Measurements from ENCODE around the gene SPDYE5.
"Not testable (repeated sequence)": the region's sequence is repeated elsewhere in the genome, so short reads cannot be mapped to it uniquely, and the experiment has no call there.

SPDYE5 gene, protein sequence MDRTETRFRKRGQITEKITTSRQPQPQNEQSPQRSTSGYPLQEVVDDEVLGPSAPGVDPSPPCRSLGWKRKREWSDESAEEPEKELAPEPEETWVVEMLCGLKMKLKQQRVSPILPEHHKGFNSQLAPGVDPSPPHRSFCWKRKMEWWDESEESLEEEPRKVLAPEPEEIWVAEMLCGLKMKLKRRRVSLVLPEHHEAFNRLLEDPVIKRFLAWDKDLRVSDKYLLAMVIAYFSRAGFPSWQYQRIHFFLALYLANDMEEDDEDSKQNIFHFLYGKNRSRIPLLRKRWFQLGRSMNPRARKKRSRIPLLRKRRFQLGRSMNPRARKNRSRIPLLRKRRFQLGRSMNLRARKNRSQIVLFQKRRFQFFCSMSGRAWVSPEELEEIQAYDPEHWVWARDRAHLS

GRCh38 chr7:75492020-75492419, at the start of gene SPDYE5:
Gene SPDYE5 (plus strand): TSS chr7:75492320. CDS start chr7:75494048, 1,728 bp downstream.
- not testable (repeated sequence) for DNase-seq

DNA sequence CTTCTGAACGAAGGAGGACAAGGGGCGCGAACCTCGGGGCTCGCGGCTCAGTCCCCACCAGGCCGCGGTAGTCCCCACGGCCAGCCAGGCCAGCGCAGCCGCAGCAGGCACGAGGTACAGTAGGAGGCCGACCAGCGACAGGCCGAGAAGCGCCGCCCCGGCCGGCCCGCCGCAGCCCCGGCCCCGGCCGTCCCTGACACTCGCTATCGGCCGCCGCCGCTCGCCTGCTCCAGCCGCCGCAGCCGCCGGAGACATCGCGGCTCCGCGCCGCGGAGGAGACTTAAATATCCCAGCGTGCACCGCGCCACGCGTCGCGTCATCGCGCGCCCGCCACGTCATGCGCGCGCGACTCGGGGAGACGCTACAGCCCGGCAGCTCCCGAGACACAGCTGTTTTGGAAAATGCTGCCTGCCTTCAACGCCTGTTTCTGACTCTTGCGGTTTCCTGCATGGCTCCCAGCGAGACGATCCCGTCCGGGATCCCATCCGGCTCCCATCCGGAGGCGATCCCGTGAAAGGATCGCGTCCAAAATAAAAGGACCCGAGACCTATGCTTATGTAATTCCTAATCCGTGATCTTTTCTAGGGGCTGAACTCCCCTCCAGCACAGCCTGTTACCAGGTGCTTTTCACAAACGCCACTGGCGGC, 49.5 kb upstream of the SPDYE5 start:
- not testable (repeated sequence) for DNase-seq

DNA sequence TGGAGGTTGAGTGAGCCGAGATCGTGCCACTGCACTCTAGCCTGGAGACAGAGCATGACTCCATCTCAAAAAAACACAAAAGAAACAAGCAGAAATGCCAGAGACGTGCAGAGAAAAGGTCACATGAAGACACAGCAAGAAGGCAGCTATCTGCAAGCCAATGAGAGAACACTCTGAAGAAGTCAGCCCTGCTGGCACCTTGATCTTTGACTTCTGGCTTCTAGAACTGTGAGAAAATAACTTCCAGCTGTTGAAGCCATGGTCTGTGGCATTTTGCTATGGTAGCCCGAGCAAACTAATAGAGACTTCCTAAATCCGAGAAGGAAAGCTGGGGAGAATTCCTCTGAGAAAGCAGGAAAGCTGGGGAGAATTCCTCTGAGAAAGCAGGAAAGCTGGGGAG, 42.2 kb upstream of the SPDYE5 start:
- DNase-seq, result not testable (repeated sequence)

GRCh38 chr7:75452494-75452955, 39.6 kb upstream of the SPDYE5 start:
- DNase-seq, result not testable (repeated sequence)

- not testable (repeated sequence) for DNase-seq
Observed at GRCh38 chr7:75456403-75456802, 35.7 kb upstream of the SPDYE5 start.

- DNase-seq, result not testable (repeated sequence)
Observed at GRCh38 chr7:75458034-75458433, 34.1 kb upstream of the SPDYE5 start.

DNA sequence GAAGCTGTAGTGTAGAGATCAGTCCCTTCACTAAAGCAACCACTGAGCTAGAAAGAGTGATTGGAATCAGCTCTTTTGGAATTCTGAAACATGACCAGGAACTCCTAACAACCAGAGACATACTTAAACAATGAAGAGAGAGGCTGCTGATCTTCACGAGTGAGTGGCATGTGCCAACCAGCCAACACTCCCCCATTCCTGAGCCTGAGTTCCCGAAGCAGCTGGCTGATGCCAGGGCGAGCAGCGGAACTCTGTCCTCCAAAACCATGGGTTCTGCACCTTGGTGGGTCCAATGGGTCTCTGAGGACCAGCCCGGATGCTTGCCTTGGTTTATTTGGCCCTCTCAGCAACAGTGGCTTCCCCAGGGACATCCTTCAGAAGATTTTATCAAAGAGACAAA, 31.6 kb upstream of the SPDYE5 start:
- DNase-seq, result not testable (repeated sequence)

DNA sequence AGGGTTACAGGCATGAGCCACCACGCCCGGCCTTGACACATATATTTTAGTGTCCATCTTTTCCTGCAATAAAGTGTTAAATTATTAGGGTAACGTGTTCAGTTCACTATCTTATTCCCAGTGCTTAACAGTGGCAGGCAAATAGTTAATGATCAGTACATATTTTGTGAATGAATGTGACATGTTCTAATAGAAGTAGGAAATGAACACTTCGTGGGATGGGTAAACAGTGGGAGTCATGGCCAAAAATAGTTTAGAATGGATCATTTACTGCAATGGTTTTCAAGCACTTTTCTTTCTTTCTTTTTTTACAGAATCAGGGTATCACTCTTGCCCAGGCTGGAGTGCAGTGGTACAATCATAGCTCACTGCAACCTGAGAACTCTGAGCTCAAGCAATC, 22.0 kb upstream of the SPDYE5 start:
- not testable (repeated sequence) for DNase-seq

DNA sequence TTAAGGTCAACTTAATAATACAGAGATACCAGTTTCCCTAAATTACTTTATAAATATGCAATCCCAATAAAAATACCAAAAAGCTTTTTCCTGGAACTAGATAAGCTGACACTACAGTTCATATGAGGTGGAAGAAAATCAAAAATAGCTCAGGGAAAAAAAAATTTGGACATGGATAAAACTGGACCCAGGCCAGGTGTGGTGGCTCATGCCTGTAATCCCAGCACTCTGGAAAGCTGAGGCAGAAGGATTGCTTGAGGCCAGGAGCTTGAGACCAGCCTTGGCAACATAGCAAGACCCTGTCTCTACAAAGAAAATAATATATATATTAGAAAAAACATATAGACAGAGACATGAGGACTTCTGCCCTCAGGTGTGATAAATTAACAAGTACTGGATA, 14.7 kb upstream of the SPDYE5 start:
- DNase-seq, result not testable (repeated sequence)

GRCh38 chr7:75480313-75480712, 11.8 kb upstream of the SPDYE5 start:
- DNase-seq, result not testable (repeated sequence)

DNA sequence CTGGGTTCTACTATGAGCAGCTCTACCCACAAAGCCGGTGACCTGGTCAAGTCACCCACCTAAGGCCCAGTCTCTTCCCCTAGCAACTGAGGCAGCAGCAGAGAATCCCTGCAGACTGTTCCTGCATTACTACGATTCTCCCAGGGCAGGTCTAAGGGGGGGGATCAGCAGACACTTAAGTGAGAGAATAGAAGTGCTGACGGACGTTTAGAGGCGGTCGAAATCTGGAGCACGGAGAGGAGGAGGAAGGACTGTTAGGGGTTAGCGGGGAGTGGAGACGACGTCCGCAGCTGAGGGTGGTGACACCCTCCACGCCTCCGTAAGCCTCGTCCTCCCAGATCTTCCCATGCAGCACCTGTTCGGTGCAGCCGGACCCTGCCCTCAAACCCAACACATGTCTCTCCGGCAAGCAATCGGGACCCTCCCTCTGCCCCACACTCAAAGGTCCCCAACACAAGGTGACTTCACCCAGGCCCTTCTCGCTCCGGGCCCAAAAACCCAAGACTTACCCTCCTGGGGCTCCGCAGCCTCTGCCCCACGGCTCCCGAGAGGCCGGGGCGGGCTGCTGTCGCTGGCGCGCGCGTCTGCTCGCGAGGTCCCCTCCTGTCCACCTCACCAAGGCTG, 6.7 kb upstream of the SPDYE5 start:
- DNase-seq, result not testable (repeated sequence)

DNA sequence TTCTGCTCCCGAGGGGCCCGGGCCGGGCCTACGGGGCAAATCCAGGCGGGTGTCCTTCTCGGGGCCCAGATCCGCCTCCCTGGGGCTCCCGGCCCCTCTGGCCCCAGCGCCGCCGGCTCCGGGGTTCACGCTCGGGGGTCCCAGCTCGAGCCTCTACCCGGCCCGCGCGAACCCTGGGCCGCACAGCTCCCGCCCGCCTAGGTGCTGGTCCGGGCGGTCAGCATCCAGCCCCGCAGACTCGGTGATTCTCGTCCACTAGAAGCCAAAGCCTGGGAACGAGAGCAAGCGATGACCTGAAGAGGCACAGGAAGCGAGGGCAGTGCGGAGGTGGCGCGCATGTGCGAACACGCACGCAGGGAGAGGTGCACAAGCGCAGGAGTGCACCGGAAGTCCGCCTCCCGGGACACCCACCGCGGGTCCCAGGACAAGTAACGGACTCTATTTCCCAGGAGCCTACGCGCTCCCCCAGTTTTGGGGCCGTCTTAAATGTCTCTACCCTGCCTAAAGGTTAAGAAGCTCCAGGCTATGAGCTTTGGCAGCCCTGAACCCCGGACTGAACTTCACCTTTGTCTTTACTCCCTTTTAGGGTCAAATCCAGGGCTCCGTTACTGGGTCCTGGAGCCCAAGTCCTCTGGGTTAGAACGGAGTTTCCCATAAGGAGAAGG, 6.0 kb upstream of the SPDYE5 start, which contains the start of gene POM121C:
TSS of gene POM121C (minus strand) at position 321 of the 665 bp plus-strand sequence. CDS start 44,803 bp downstream, outside the sequence.
- DNase-seq, result peak; percentile 90

- DNase-seq, result not testable (repeated sequence)
Observed at GRCh38 chr7:75509033-75509432, 16.9 kb downstream of the SPDYE5 start.

- DNase-seq, result not testable (repeated sequence)
Observed at GRCh38 chr7:75518842-75519241, 26.7 kb downstream of the SPDYE5 start.

- DNase-seq, result not testable (repeated sequence)
Observed at GRCh38 chr7:75521727-75522126, 29.6 kb downstream of the SPDYE5 start.

GRCh38 chr7:75527224-75527722, 35.2 kb downstream of the SPDYE5 start:
- not testable (repeated sequence) for DNase-seq

GRCh38 chr7:75531359-75531821, 39.3 kb downstream of the SPDYE5 start:
- DNase-seq, result no peak

GRCh38 chr7:75532639-75533038, 40.5 kb downstream of the SPDYE5 start:
- DNase-seq, result no peak

DNA sequence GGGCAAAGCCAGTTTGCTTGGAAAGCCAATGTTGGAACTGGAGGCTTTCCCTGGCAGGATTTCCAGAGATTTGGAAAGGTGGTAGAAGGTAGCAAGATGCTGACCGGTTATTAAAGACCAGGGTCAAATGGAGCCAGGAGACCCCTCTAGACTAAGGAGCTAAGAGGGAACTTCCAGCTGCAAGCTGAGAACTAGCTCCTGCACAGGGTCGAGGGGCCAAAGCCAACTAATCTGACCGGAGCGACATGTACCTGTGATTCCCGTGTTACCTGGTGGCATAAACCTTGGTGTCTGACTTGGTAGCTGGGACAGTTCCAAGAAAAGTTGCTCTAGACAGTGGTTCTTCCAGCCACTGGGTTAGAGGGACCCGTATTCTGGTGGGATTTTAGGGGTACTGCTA, 41.8 kb downstream of the SPDYE5 start:
- DNase-seq, result no peak

DNA sequence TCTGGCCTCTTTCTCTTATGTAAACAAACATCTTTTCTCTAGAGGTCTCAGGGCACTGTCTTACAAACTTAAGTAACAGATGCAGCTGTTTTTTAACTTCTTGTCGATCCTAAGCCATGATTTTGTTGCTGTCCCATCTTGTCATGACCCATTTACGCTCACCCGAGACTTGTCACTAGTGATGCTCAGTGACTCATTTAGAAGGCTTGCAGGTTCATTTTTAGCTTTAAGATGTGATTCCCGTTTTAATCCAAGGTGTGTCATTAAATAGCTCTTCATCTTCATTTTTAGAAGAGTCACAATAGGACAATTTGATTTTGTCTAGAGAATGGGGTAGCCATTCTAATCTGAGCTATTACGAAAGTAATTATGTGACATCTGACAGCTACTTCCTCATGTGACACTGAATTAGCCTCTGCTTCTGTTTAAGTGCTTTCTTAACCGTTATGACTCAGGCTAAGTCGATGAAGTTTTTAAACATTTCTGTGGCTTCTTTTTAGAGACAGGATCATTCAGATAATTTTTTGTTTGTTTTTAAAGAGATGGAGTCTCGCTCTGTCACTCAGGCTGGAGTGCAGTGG, 42.7 kb downstream of the SPDYE5 start:
- DNase-seq, result no peak

DNA sequence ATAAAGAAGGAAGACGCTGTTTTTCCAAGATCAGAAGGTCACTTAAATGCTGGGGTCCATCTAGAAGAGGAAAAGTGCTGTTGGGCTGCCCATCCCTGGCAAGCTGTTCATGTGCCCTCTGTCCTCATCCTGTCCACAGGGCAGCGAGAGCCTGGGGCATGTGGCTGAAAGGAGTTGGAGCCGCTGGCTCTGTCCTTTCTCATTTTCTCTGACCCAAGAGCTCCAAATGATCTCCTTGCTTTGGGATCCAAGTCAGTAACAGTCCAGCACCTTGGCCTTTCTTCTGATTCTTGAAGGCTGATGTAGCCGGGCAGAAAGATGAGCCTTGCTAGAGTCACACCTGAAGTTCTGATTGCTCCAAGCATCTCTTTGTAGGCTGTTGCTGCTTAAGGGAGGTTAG, 44.4 kb downstream of the SPDYE5 start:
- no peak for DNase-seq

DNA sequence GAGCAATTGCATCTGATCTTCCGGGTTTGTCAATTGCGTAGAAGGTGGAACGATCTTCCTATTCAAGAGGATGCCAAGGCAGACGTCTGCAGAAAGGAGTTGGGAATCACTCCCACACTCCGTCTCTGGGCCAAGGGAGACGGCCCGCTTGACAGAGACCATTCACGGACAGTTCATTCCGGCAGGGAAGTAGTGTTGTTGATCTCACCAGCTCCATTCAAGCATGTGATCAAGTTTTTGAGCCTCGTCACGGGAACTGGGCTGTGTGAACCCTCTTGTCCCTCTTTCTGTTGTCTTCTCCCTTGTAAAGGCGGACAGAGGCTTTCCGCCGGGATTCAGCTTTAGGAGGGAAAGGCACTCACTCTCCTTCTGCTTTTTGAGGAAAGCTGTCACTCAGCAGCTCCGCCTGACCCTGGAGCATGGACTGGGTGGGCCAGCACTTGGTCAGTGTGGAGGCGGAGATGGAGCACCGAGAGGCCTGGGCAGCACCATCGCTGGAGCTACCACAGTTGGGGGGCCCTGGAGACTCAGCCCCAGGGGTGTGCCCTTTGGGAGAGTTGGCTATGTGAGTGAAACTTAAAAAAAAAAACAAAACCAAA, 44.9 kb downstream of the SPDYE5 start:
- no peak for DNase-seq

Data from midbrain (tissue), 1 donor.